Esophagus muscularis mucosa (tissue), 3 donors: Measurements from ENCODE around the gene MYRIP.

Experiments
- CTCF ChIP-seq, 3 experiments: fragments of 200-600 bp in 2 of 3; fragments of 450-650 bp in 1 of 3; sonication (generic) in 2 of 3; IDR thresholded peaks; one replicate each; pipeline ENCODE4 v1.5.1; 2017 to 2019; ENCODE audit warnings: antibody characterized with exemption in 3 of 3, mild to moderate bottlenecking in 2 of 3, moderate library complexity in 1 of 3
- POLR2A ChIP-seq: fragments of 450-650 bp; IDR thresholded peaks from one replicate; pipeline ENCODE4 v1.6.1; 2017; ENCODE audit warnings: antibody characterized with exemption, moderate library complexity, mild to moderate bottlenecking, low read depth

GRCh38 chr3:40098261-40098759 lies 288.9 kb downstream of the MYRIP start:
- TF ChIP-seq CTCF (IDR thresholded peaks at IDR 0.05) (no peak), POLR2A (no peak)
